A673 (cell line): ENCODE measurements around the gene NTNG2.

ENCODE experiments used
- EZH2 ChIP-seq: fragments of 200-600 bp; sonication (generic); IDR thresholded peaks from 2 replicates; pipeline ENCODE4 v1.6.1; 2017; ENCODE audit warnings: borderline replicate concordance, low read depth, mild to moderate bottlenecking, mixed read lengths, antibody characterized with exemption, low read length; ENCODE audit not compliant: poor library complexity, severe bottlenecking
- TF ChIP-seq, protein P1 (sequence below): fragments of 300-800, 200-600 bp; sonication (generic); conservative IDR thresholded peaks from 2 replicates; pipeline ENCODE4 v1.5.1; 2017; ENCODE audit warnings: low read depth, mild to moderate bottlenecking, antibody characterized with exemption, low read length, moderate library complexity, mixed read lengths

- TF ChIP-seq, protein P1, sequence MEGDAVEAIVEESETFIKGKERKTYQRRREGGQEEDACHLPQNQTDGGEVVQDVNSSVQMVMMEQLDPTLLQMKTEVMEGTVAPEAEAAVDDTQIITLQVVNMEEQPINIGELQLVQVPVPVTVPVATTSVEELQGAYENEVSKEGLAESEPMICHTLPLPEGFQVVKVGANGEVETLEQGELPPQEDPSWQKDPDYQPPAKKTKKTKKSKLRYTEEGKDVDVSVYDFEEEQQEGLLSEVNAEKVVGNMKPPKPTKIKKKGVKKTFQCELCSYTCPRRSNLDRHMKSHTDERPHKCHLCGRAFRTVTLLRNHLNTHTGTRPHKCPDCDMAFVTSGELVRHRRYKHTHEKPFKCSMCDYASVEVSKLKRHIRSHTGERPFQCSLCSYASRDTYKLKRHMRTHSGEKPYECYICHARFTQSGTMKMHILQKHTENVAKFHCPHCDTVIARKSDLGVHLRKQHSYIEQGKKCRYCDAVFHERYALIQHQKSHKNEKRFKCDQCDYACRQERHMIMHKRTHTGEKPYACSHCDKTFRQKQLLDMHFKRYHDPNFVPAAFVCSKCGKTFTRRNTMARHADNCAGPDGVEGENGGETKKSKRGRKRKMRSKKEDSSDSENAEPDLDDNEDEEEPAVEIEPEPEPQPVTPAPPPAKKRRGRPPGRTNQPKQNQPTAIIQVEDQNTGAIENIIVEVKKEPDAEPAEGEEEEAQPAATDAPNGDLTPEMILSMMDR = no peak
- no peak for TF ChIP-seq EZH2
Measured at GRCh38 chr9:132160802-132161742, 786 bp upstream of the NTNG2 start.
